IMR-90 (cell line): Measurements from ENCODE around the gene CHN1. TPM values are rescaled to one million over a fixed set of nuclear protein-coding genes. Genes with fewer than 3 reads are reported as not detected.

ENCODE experiments used
- ATAC-seq: fragments of 200-7000 bp; cut with Tn5 transposase; 2 replicates; pipeline ENCODE4 v1.9.1; 2020; ENCODE audit warnings: low read depth, mild to moderate bottlenecking, moderate library complexity
- BruUV-seq: library from RNA; stranded (reverse); fragments of 400-500 nt; replicated peaks from 2 replicates; lab custom pipeline; 2021; lab: Mats Ljungman, UMichigan
- CTCF ChIA-PET: fragments of 300-600 bp; formaldehyde crosslinking; extraction: SDS; loops from one replicate; lab custom pipeline; 2021; ENCODE audit warnings: antibody characterized with exemption; lab: Yijun Ruan, JAX
- POLR2A ChIA-PET: fragments of 300-600 bp; sonication (Branson Sonifier 250); formaldehyde crosslinking; loops from one replicate; lab custom pipeline; 2022; ENCODE audit warnings: antibody characterized with exemption; ENCODE audit not compliant: unreplicated experiment; lab: Charles Lee
- DNase-seq: peaks from one replicate; pipeline ENCODE4 v3.0.0; 2013
- H2AFZ ChIP-seq: replicated peaks from 2 replicates; pipeline ENCODE3; 2013; ENCODE audit warnings: low read length, mild to moderate bottlenecking; ENCODE audit not compliant: poor library complexity
- H2AK5ac ChIP-seq: 2 replicates; pipeline ENCODE4 v1.6.1; 2013; ENCODE audit warnings: low read depth, low read length, inconsistent platforms
- H2AK9ac ChIP-seq: replicated peaks from 2 replicates; pipeline ENCODE3; 2013; ENCODE audit warnings: mild to moderate bottlenecking, low read depth, low read length, moderate library complexity; ENCODE audit not compliant: poor library complexity
- H2BK120ac ChIP-seq: 2 replicates; pipeline ENCODE4 v1.6.1; 2013; ENCODE audit warnings: low read depth, low read length, inconsistent platforms
- H2BK15ac ChIP-seq: 3 replicates; pipeline ENCODE4 v1.6.1; 2013; ENCODE audit warnings: low read depth, low read length, inconsistent platforms
- H2BK20ac ChIP-seq: 2 replicates; pipeline ENCODE4 v1.6.1; 2013; ENCODE audit warnings: low read depth, mild to moderate bottlenecking, inconsistent platforms, low read length, moderate library complexity
- H2BK5ac ChIP-seq: 2 replicates; pipeline ENCODE4 v1.6.1; 2013; ENCODE audit warnings: mild to moderate bottlenecking, low read depth, low read length, inconsistent platforms; ENCODE audit not compliant: poor library complexity, severe bottlenecking
- H3K14ac ChIP-seq: replicated peaks from 2 replicates; pipeline ENCODE4 v1.6.1; 2013; ENCODE audit warnings: low read depth, low read length, inconsistent platforms
- H3K18ac ChIP-seq: 2 replicates; pipeline ENCODE4 v1.6.1; 2013; ENCODE audit warnings: low read depth, low read length, control low read depth
- H3K23ac ChIP-seq: 2 replicates; pipeline ENCODE4 v1.6.1; 2013; ENCODE audit warnings: low read depth, low read length, inconsistent platforms
- H3K27ac ChIP-seq: 2 replicates; pipeline ENCODE4 v1.5.1; 2013; ENCODE audit warnings: mild to moderate bottlenecking, control low read depth, low read length; ENCODE audit not compliant: insufficient read depth
- H3K27me3 ChIP-seq: 2 replicates; pipeline ENCODE4 v1.6.1; 2013; ENCODE audit warnings: low read length; ENCODE audit not compliant: control insufficient read depth, insufficient read depth
- H3K36me3 ChIP-seq: 2 replicates; pipeline ENCODE4 v1.6.1; 2013; ENCODE audit warnings: low read length, mixed read lengths; ENCODE audit not compliant: control insufficient read depth, insufficient read depth
- H3K4ac ChIP-seq: 2 replicates; pipeline ENCODE4 v1.6.1; 2013; ENCODE audit warnings: low read depth, low read length, inconsistent platforms
- H3K4me1 ChIP-seq: 2 replicates; pipeline ENCODE4 v1.6.1; 2013; ENCODE audit warnings: low read length, mixed read lengths; ENCODE audit not compliant: control insufficient read depth, insufficient read depth
- H3K4me2 ChIP-seq: 2 replicates; pipeline ENCODE4 v1.6.1; 2013; ENCODE audit warnings: low read depth, mild to moderate bottlenecking, control low read depth, low read length, moderate library complexity
- H3K4me3 ChIP-seq: 2 replicates; pipeline ENCODE4 v1.5.1; 2013; ENCODE audit warnings: low read depth, mild to moderate bottlenecking, control low read depth, low read length, moderate library complexity; ENCODE audit not compliant: insufficient read depth
- H3K56ac ChIP-seq: 2 replicates; pipeline ENCODE4 v1.6.1; 2013; ENCODE audit warnings: low read length, inconsistent platforms; ENCODE audit not compliant: insufficient read depth; ENCODE audit errors: extremely low read depth
- H3K79me1 ChIP-seq, 2 experiments: 2 replicates each; pipeline ENCODE4 v1.6.1; 2013; ENCODE audit warnings: low read length in 2 of 2, inconsistent platforms in 1 of 2, low read depth in 1 of 2
- H3K9ac ChIP-seq: 2 replicates; pipeline ENCODE4 v1.6.1; 2013; ENCODE audit warnings: low read depth, low read length, control low read depth
- H3K9me1 ChIP-seq: 2 replicates; pipeline ENCODE4 v1.6.1; 2013; ENCODE audit warnings: low read length, inconsistent platforms; ENCODE audit not compliant: insufficient read depth
- H3K9me3 ChIP-seq: 2 replicates; pipeline ENCODE4 v1.6.1; 2013; ENCODE audit warnings: low read length; ENCODE audit not compliant: control insufficient read depth, insufficient read depth
- H4K20me1 ChIP-seq: 2 replicates; pipeline ENCODE4 v1.6.1; 2013; ENCODE audit warnings: low read length, inconsistent platforms; ENCODE audit not compliant: insufficient read depth
- H4K5ac ChIP-seq: 2 replicates; pipeline ENCODE4 v1.6.1; 2013; ENCODE audit warnings: mild to moderate bottlenecking, low read depth, low read length, control low read depth
- H4K8ac ChIP-seq, 2 experiments: 2 replicates each; pipeline ENCODE4 v1.6.1; 2013; ENCODE audit warnings: low read depth in 2 of 2, low read length in 2 of 2, control low read depth in 1 of 2, inconsistent platforms in 1 of 2
- H4K91ac ChIP-seq: 2 replicates; pipeline ENCODE4 v1.6.1; 2013; ENCODE audit warnings: low read depth, low read length, inconsistent platforms; ENCODE audit not compliant: insufficient read depth
- CHD1 ChIP-seq: IDR thresholded peaks from 2 replicates; pipeline ENCODE4 v1.6.1; 2012; ENCODE audit warnings: low read depth, low read length, improper control_type of control experiment
- FOS ChIP-seq: fragments of 150-350 bp; IDR thresholded peaks from 2 replicates; pipeline ENCODE4 v1.6.1; 2016; ENCODE audit warnings: low read depth, low read length
- MXI1 ChIP-seq: IDR thresholded peaks from 2 replicates; pipeline ENCODE4 v1.6.1; 2012; ENCODE audit warnings: low read depth, mild to moderate bottlenecking, low read length, moderate library complexity, borderline replicate concordance
- NFE2L2 ChIP-seq: fragments of 150-350 bp; IDR thresholded peaks from 2 replicates; pipeline ENCODE4 v1.6.1; 2016; ENCODE audit warnings: low read depth, mild to moderate bottlenecking, low read length
- POLR2A ChIP-seq: IDR thresholded peaks from 2 replicates; pipeline ENCODE4 v1.6.1; 2012; ENCODE audit warnings: mild to moderate bottlenecking, low read depth, low read length
- SMC3 ChIP-seq: fragments of 150-350 bp; IDR thresholded peaks from 2 replicates; pipeline ENCODE4 v1.6.1; 2016; ENCODE audit warnings: low read depth, mild to moderate bottlenecking, antibody characterized with exemption, low read length, moderate library complexity
- WGBS, 2 experiments: methylation state at CpG; one replicate each; pipeline versions ENCODE4 v1.1.5 to v1.1.7; 2013; ENCODE audit warnings: missing lambda C conversion rate in 2 of 2; ENCODE audit not compliant: insufficient read length in 1 of 2; ENCODE audit errors: extremely low coverage in 2 of 2; 5-methylcytosine and 5-hydroxymethylcytosine counted together
- dilution Hi-C: fragments of 300-500 bp; cut with HindIII; formaldehyde crosslinking; loops from one replicate; pipeline ENCODE4 v1.14.3; 2018; ENCODE audit warnings: low sequenced_read_pairs; ENCODE audit not compliant: unreplicated experiment
- in situ Hi-C: fragments of 300-500 bp; cut with MboI; formaldehyde crosslinking; loops from 3 replicates; pipeline ENCODE4 v1.14.3; 2019; ENCODE audit warnings: low sequenced_read_pairs, inconsistent platforms, mixed read lengths
- intact Hi-C: fragments of 100-400 bp; cut with micrococcal nuclease; formaldehyde crosslinking; loops from 2 replicates; pipeline ENCODE4 v1.10.0; 2022
- polyA plus RNA-seq, 3 experiments: library from polyadenylated mRNA; depleted of rRNA; stranded (reverse); fragments of >200 nt; gene quantifications; 2 replicates each; pipeline ENCODE4 v1.2.3, GENCODE V29; 2012; ENCODE audit warnings: low replicate concordance in 1 of 3
- total RNA-seq: library from RNA; depleted of rRNA; stranded (reverse); fragments of >200 nt; gene quantifications from 2 replicates; pipeline ENCODE4 v1.2.3, GENCODE V29; 2012
- TF ChIP-seq, protein P1 (sequence below): fragments of 150-350 bp; IDR thresholded peaks from 2 replicates; pipeline ENCODE4 v1.6.1; 2017; ENCODE audit warnings: mild to moderate bottlenecking, antibody characterized with exemption, low read length, low read depth
- TF ChIP-seq, protein P2 (sequence below): conservative IDR thresholded peaks from 2 replicates; pipeline ENCODE4 v1.5.1; 2012; ENCODE audit warnings: mild to moderate bottlenecking, low read depth, low read length, improper control_type of control experiment

CHN1 gene
- total and polyA plus RNA-seq, 2 of the 4 experiments (the other 2 are of a cell fraction): 58.4 to 66.9 TPM

DNA sequence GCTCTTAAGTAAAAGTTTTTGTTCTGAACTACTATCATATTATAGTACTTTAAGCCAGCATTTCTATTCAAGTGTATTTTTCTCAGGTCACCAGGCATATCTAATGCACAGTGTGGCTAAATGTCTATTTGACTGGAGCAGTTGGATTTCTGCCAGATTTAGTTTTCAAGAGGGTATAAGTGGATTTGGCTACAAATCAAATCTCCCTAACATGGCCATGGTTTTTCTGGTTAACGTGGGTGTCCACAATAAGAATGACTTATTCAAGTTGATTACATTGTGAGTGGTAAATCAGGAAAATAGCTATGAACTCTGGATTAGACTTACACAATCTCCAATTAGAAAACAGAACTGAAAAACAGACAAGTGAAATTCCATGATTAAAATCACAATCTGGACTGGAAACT lies 5.7 kb upstream of the CHN1 start:
- Histone ChIP-seq H3K56ac (no peak overlapping the region), H2BK5ac (no peak overlapping the region), H3K79me1 (no peaks in the 10 kb centered on the region), H3K4me2 (no peak overlapping the region), H3K14ac (no peak overlapping the region), H3K18ac (no peak overlapping the region), H2AFZ (no peak overlapping the region), H3K4me3 (no peak overlapping the region), H2BK120ac (no peak overlapping the region), H4K20me1 (no peaks in the 10 kb centered on the region), H3K23ac (no peak overlapping the region), H3K9me1 (no peaks in the 10 kb centered on the region), H2AK9ac (no peak overlapping the region), H3K36me3 (no peaks in the 10 kb centered on the region), H3K9ac (no peak overlapping the region), H2AK5ac (no peak overlapping the region), H2BK20ac (no peak overlapping the region), H2BK15ac (no peak overlapping the region), H3K27ac (no peak overlapping the region), H4K91ac (no peak overlapping the region), H4K5ac (no peak overlapping the region), H3K4me1 (no peaks in the 10 kb centered on the region), H3K4ac (no peak overlapping the region), H4K8ac (no peak overlapping the region), H3K9me3 (no peaks in the 10 kb centered on the region), H3K27me3 (peaks cover 21% of the 10 kb centered on the region)
- dilution Hi-C loops (no loop called here), intact Hi-C loops (no loop called here), in situ Hi-C loops (no loop called here)
- DNase-seq (no peak), ATAC-seq (no peak)
- CTCF ChIA-PET: interaction anchor here (1.1 kb wide), 1 partner anchor 311 kb away, joined by 3 read pairs; no protein-coding TSS in a partner anchor
- TF ChIP-seq, protein P1, sequence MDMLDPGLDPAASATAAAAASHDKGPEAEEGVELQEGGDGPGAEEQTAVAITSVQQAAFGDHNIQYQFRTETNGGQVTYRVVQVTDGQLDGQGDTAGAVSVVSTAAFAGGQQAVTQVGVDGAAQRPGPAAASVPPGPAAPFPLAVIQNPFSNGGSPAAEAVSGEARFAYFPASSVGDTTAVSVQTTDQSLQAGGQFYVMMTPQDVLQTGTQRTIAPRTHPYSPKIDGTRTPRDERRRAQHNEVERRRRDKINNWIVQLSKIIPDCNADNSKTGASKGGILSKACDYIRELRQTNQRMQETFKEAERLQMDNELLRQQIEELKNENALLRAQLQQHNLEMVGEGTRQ: no peak
- TF ChIP-seq CHD1: no peak
- no peak for TF ChIP-seq FOS
- TF ChIP-seq NFE2L2: no peak
- TF ChIP-seq, protein P2, sequence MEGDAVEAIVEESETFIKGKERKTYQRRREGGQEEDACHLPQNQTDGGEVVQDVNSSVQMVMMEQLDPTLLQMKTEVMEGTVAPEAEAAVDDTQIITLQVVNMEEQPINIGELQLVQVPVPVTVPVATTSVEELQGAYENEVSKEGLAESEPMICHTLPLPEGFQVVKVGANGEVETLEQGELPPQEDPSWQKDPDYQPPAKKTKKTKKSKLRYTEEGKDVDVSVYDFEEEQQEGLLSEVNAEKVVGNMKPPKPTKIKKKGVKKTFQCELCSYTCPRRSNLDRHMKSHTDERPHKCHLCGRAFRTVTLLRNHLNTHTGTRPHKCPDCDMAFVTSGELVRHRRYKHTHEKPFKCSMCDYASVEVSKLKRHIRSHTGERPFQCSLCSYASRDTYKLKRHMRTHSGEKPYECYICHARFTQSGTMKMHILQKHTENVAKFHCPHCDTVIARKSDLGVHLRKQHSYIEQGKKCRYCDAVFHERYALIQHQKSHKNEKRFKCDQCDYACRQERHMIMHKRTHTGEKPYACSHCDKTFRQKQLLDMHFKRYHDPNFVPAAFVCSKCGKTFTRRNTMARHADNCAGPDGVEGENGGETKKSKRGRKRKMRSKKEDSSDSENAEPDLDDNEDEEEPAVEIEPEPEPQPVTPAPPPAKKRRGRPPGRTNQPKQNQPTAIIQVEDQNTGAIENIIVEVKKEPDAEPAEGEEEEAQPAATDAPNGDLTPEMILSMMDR: no peak
- TF ChIP-seq POLR2A: no peak
- TF ChIP-seq MXI1: no peak
- no peak for TF ChIP-seq SMC3
- WGBS, 2 experiments: no CpG with 5 or more reads among the region's 1 CpG
- POLR2A ChIA-PET: no interaction called here
- no TSS peak for BruUV-seq
